ENCODE results near the gene H2BK1. TPM values are rescaled to one million over a fixed set of nuclear protein-coding genes. Genes with fewer than 3 reads are reported as not detected.

H2BK1 gene
- total RNA-seq, 4 donors from 2014 or later = not detected

DNA sequence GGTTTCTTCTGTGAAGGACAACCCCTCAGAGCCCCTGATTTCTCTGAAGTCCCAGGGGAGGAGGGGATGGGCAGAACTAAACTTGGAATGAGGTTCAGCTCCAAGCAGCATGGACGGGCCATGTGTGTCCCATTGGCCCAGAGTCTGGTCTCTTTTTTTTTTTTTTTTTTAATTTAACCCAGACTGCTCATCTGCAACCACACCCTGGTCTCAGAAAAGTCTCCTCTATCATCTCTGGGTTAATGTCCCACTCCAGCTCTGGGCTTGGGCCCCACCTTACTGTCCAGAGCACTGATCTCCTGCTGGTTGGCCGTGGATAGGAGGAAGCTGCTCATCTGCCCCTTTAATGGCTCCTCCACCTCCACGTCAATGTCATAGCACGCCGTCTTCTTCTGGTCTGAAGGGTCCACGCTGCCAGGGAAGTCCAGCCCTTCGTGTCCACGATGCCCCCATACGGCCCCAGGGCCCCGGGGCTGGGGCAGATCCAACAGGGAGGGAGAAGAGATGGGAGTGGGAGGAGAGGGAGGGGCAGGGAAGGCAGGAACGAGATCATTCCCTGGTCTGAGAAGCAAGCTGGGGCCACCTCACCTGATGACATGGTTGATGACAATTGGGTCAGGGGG is 29.7 kb upstream of the H2BK1 start:
- H3K27ac ChIP-seq = no peak overlapping the region
- no peak overlapping the region for H3K4me3 ChIP-seq
- H3K4me1 ChIP-seq = peaks cover 6 to 28% (median 12%) of the 10 kb centered on the region in 3 donors
- WGBS, 2 donors = 58 to 67% methylated on average over 4 to 8 of the region's 11 CpGs
- intact Hi-C loops (cut with DNase I) = no loop called here
- TF ChIP-seq, protein P1, sequence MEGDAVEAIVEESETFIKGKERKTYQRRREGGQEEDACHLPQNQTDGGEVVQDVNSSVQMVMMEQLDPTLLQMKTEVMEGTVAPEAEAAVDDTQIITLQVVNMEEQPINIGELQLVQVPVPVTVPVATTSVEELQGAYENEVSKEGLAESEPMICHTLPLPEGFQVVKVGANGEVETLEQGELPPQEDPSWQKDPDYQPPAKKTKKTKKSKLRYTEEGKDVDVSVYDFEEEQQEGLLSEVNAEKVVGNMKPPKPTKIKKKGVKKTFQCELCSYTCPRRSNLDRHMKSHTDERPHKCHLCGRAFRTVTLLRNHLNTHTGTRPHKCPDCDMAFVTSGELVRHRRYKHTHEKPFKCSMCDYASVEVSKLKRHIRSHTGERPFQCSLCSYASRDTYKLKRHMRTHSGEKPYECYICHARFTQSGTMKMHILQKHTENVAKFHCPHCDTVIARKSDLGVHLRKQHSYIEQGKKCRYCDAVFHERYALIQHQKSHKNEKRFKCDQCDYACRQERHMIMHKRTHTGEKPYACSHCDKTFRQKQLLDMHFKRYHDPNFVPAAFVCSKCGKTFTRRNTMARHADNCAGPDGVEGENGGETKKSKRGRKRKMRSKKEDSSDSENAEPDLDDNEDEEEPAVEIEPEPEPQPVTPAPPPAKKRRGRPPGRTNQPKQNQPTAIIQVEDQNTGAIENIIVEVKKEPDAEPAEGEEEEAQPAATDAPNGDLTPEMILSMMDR (IDR thresholded peaks at IDR 0.05) = no peak
- no peak for TF ChIP-seq POLR2A (IDR thresholded peaks at IDR 0.05)
- H3K27me3 ChIP-seq = peaks cover 0 to 11% (median 0%) of the 10 kb centered on the region in 4 donors
- peaks cover 23 to 74% (median 25%) of the 10 kb centered on the region in 3 donors for H3K36me3 ChIP-seq
- DNase-seq = no peak
- no peaks in the 10 kb centered on the region for H3K9me3 ChIP-seq

DNA sequence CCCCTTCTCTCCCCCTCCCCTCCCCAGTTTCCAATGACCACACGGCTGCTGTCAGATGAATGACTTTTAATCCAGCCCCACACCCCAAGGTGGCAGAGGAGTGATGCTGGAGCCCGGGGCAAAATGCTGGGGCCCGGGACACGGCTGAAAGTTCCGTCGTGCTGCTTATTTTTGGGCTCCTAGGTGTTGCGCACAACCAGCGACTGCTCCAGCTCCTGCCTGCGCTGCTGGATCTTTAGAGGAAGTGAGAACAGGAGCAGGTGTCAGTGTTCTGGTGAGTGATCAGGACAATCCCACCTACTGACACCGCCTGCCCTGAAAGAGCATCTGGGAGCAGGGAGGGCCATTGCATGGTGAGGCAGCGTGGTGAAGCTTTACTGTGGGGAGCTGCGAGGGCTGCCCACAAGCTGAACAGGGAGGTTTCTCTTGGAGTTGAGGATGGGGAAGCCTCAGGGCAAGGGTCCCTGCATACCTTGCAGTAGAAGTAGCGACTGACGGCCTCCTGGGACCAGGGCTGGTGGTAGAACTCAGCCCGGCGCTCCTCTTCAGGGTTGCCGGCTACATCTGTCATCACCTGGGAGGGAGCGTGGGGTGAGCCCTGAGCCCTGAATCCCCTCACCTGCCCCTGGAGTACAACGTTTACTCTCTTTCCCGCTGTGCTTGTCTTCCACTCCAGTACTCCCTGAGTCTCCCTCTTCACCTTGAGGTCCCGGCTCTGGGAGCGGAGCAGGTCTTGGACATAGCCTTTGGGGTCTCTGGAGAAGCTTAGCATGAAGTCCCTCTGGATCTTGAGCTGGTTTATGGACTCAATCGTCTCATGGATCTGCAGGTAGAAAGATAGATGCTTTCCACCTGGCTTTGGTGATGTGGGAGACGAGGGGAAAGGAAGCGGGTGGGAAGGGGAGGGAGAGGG is 28.9 kb upstream of the H2BK1 start:
- no peak for DNase-seq
- TF ChIP-seq, protein P1 (IDR thresholded peaks at IDR 0.05) = no peak
- TF ChIP-seq POLR2A (IDR thresholded peaks at IDR 0.05) = no peak
- H3K36me3 ChIP-seq = peaks cover 23 to 79% (median 28%) of the 10 kb centered on the region in 3 donors
- H3K27me3 ChIP-seq = peaks cover 0 to 3% (median 0%) of the 10 kb centered on the region in 4 donors
- H3K4me3 ChIP-seq = no peak overlapping the region
- intact Hi-C loops (cut with DNase I) = no loop called here
- H3K4me1 ChIP-seq = peaks cover 5 to 26% (median 8%) of the 10 kb centered on the region in 3 donors
- no peak overlapping the region for H3K27ac ChIP-seq
- H3K9me3 ChIP-seq = no peaks in the 10 kb centered on the region
- WGBS, 2 donors = 85 to 86% methylated on average over 18 to 22 of the region's 25 CpGs

DNA sequence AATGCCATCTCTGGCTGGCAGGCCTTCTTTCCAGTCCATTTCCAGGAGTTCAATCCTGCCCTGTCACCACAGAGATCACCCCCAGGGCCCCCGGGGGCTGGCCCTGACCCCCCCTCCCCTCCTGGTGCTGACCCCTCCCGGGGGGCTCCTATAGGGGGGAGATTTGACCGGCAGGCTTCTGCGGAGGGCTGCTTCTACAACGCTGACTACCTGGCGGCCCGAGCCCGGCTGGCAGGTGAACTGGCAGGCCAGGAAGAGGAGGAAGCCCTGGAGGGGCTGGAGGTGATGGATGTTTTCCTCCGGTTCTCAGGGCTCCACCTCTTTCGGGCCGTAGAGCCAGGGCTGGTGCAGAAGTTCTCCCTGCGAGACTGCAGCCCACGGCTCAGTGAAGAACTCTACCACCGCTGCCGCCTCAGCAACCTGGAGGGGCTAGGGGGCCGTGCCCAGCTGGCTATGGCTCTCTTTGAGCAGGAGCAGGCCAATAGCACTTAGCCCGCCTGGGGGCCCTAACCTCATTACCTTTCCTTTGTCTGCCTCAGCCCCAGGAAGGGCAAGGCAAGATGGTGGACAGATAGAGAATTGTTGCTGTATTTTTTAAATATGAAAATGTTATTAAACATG is 28.0 kb upstream of the H2BK1 start:
- Histone ChIP-seq H3K36me3 (peaks cover 23 to 79% (median 28%) of the 10 kb centered on the region in 3 donors), H3K27ac (no peak overlapping the region)

GRCh38 chr7:151237244-151238189 is 27.2 kb upstream of the H2BK1 start:
- H3K27me3 ChIP-seq = no peaks in the 10 kb centered on the region
- no peak for DNase-seq
- no peak overlapping the region for H3K27ac ChIP-seq
- H3K36me3 ChIP-seq = peaks cover 23 to 79% (median 28%) of the 10 kb centered on the region in 3 donors
- intact Hi-C loops (cut with DNase I) = no loop called here
- no peaks in the 10 kb centered on the region for H3K9me3 ChIP-seq
- 90 to 97% methylated on average over 2 to 5 of the region's 44 CpGs for WGBS, 2 donors
- TF ChIP-seq POLR2A (IDR thresholded peaks at IDR 0.05) = no peak
- TF ChIP-seq, protein P1 (IDR thresholded peaks at IDR 0.05) = no peak
- peaks cover 12 to 28% (median 13%) of the 10 kb centered on the region in 3 donors for H3K4me1 ChIP-seq
- no peak overlapping the region for H3K4me3 ChIP-seq

More for the DNA sequence above, 28.0 kb upstream of the H2BK1 start:
- Histone ChIP-seq H3K4me3 (no peak overlapping the region), H3K4me1 (peaks cover 10 to 26% (median 11%) of the 10 kb centered on the region in 3 donors), H3K9me3 (no peaks in the 10 kb centered on the region), H3K27me3 (no peaks in the 10 kb centered on the region)
- WGBS, 2 donors = 100% methylated on average over 1 of the region's 17 CpGs; no CpG with 5 or more reads in 1 of the 2 donors
- intact Hi-C loops (cut with DNase I) = no loop called here
- DNase-seq = no peak
- TF ChIP-seq POLR2A (IDR thresholded peaks at IDR 0.05) = no peak
- TF ChIP-seq, protein P1 (IDR thresholded peaks at IDR 0.05) = no peak
